Fibroblast of the conjunctiva (primary cell): ENCODE measurements around the gene BFSP2.
"Not testable (repeated sequence)": the region's sequence is repeated elsewhere in the genome, so short reads cannot be mapped to it uniquely, and the experiment has no call there.

Experiments
- DNase-seq: peaks from one replicate; pipeline ENCODE4 v3.0.0-alpha.2; 2010; ENCODE audit warnings: low read depth

BFSP2 gene

GRCh38 chr3:133521946-133522345, 122.1 kb downstream of the BFSP2 start:
- no peak for DNase-seq

GRCh38 chr3:133523758-133524157, 123.9 kb downstream of the BFSP2 start:
- DNase-seq: not testable (repeated sequence)
